Spinal cord (tissue), 10 donors: Measurements from ENCODE around the gene CACNA1D. TPM values are rescaled to one million over a fixed set of nuclear protein-coding genes. Genes with fewer than 3 reads are reported as not detected.

ENCODE experiments used
- DNase-seq, 6 donors: peaks; one replicate each; pipeline versions ENCODE4 v3.0.0 to v3.0.0-alpha.2; 2013 to 2015; ENCODE audit warnings: low spot score in 6 of 6, low read depth in 4 of 6
- H3K27ac ChIP-seq: one replicate; pipeline ENCODE4 v1.5.1; 2013; ENCODE audit warnings: low read depth, low read length, control low read depth
- H3K27me3 ChIP-seq: one replicate; pipeline ENCODE4 v1.6.1; 2013; ENCODE audit warnings: low read length; ENCODE audit not compliant: control insufficient read depth, insufficient read depth
- H3K36me3 ChIP-seq: one replicate; pipeline ENCODE4 v1.6.1; 2013; ENCODE audit warnings: low read length; ENCODE audit not compliant: control insufficient read depth, insufficient read depth
- H3K4me1 ChIP-seq: one replicate; pipeline ENCODE4 v1.6.1; 2013; ENCODE audit warnings: low read length; ENCODE audit not compliant: control insufficient read depth, insufficient read depth
- H3K4me3 ChIP-seq: one replicate; pipeline ENCODE4 v1.5.1; 2013; ENCODE audit warnings: low read depth, low read length, control low read depth
- H3K9me3 ChIP-seq: one replicate; pipeline ENCODE4 v1.6.1; 2013; ENCODE audit warnings: low read length; ENCODE audit not compliant: control insufficient read depth, insufficient read depth
- WGBS: methylation state at CpG from one replicate; pipeline ENCODE4 v1.1.5; 2013; ENCODE audit warnings: missing lambda C conversion rate; ENCODE audit not compliant: insufficient coverage; 5-methylcytosine and 5-hydroxymethylcytosine counted together
- polyA plus RNA-seq, 2 donors: library from polyadenylated mRNA; unstranded; fragments of 120-200 nt; gene quantifications; one replicate each; pipeline ENCODE4 v1.2.1, GENCODE V29; 2013; ENCODE audit not compliant: insufficient read length in 2 of 2
- total RNA-seq, 2 donors: library from RNA; depleted of rRNA in 1 of 2; stranded (reverse); fragments of 120-200 nt in 1 of 2; fragments of >200 nt in 1 of 2; gene quantifications; one replicate each; pipeline versions ENCODE4 v1.2.3 to v1.2.4, GENCODE V29; 2013 to 2014
- donor health status: healthy.

Gene CACNA1D
- total and polyA plus RNA-seq, 4 donors = 14.1 to 37.5 (median 24.4) TPM

GRCh38 chr3:53729618-53730017 is 235.2 kb downstream of the CACNA1D start:
- H3K4me3 ChIP-seq = no peak overlapping the region
- DNase-seq = peak in 1 of 6 donors; percentile 64
- no peaks in the 10 kb centered on the region for H3K27me3 ChIP-seq
- H3K27ac ChIP-seq = peak overlapping the region; percentile 25
- no CpG with 5 or more reads among the region's 2 CpGs for WGBS
- H3K4me1 ChIP-seq = peaks cover 23% of the 10 kb centered on the region
- H3K36me3 ChIP-seq = peaks cover 7% of the 10 kb centered on the region
- H3K9me3 ChIP-seq = no peaks in the 10 kb centered on the region

GRCh38 chr3:53730576-53730975 is 236.2 kb downstream of the CACNA1D start:
- WGBS = 20% methylated on average over 7 of the region's 8 CpGs
- H3K36me3 ChIP-seq = peaks cover 14% of the 10 kb centered on the region
- peak in 5 of 6 donors; percentile 72 to 96 (median 81) for DNase-seq
- H3K9me3 ChIP-seq = no peaks in the 10 kb centered on the region
- H3K27me3 ChIP-seq = no peaks in the 10 kb centered on the region
- no peak overlapping the region for H3K4me3 ChIP-seq
- peaks cover 23% of the 10 kb centered on the region for H3K4me1 ChIP-seq
- peak overlapping the region; percentile 10 for H3K27ac ChIP-seq

- no peaks in the 10 kb centered on the region for H3K27me3 ChIP-seq
- no peaks in the 10 kb centered on the region for H3K9me3 ChIP-seq
- DNase-seq = no peak
- H3K4me3 ChIP-seq = no peak overlapping the region
- H3K27ac ChIP-seq = no peak overlapping the region
- 95% methylated on average over 11 of the region's 16 CpGs for WGBS
- H3K4me1 ChIP-seq = peaks cover 23% of the 10 kb centered on the region
- H3K36me3 ChIP-seq = peaks cover 16% of the 10 kb centered on the region
Measured at GRCh38 chr3:53731934-53732624, 237.7 kb downstream of the CACNA1D start.

- peak in 1 of 6 donors; percentile 66 for DNase-seq
- WGBS = no CpG with 5 or more reads among the region's 1 CpG
Measured at GRCh38 chr3:53733446-53733845, 239.0 kb downstream of the CACNA1D start.

GRCh38 chr3:53739966-53740365 is 245.6 kb downstream of the CACNA1D start:
- Histone ChIP-seq H3K36me3 (peaks cover 8% of the 10 kb centered on the region), H3K4me3 (no peak overlapping the region), H3K27ac (no peak overlapping the region), H3K27me3 (no peaks in the 10 kb centered on the region), H3K9me3 (no peaks in the 10 kb centered on the region), H3K4me1 (no peaks in the 10 kb centered on the region)
- DNase-seq = no peak
- 72% methylated on average over 2 of the region's 4 CpGs for WGBS

More at GRCh38 chr3:53733446-53733845, 239.0 kb downstream of the CACNA1D start:
- H3K36me3 ChIP-seq = peaks cover 16% of the 10 kb centered on the region
- no peaks in the 10 kb centered on the region for H3K27me3 ChIP-seq
- H3K27ac ChIP-seq = no peak overlapping the region
- no peak overlapping the region for H3K4me3 ChIP-seq
- H3K4me1 ChIP-seq = peaks cover 23% of the 10 kb centered on the region
- H3K9me3 ChIP-seq = no peaks in the 10 kb centered on the region

- DNase-seq = no peak
- Histone ChIP-seq H3K4me3 (no peak overlapping the region), H3K27me3 (no peaks in the 10 kb centered on the region), H3K27ac (no peak overlapping the region), H3K36me3 (peaks cover 4% of the 10 kb centered on the region), H3K4me1 (no peaks in the 10 kb centered on the region), H3K9me3 (no peaks in the 10 kb centered on the region)
- 96% methylated on average over 3 of the region's 4 CpGs for WGBS
Measured at GRCh38 chr3:53740956-53741355, 246.5 kb downstream of the CACNA1D start.

DNA sequence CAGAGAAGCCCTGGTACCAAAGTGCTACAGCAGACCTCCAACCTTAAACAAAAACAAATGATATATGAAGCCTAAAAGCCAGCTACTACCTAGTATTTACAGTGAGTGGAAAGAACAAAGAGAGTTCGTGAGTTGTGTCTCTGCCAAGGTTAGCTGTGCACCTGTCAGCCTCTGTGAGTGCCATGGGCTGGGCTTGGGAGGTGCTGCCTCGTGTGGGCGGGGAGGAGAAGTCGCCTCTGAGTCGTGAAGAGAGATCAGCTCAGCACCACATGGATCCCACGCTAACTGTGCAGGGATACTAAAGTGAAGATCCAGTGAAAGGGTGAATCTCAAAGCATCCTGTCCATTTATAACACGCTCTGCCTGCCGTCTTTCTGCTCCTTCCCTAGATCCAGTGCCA is 249.9 kb downstream of the CACNA1D start:
- H3K27me3 ChIP-seq = no peaks in the 10 kb centered on the region
- WGBS = 75% methylated on average over 6 of the region's 8 CpGs
- peaks cover 18% of the 10 kb centered on the region for H3K36me3 ChIP-seq
- no peaks in the 10 kb centered on the region for H3K4me1 ChIP-seq
- H3K9me3 ChIP-seq = no peaks in the 10 kb centered on the region
- no peak for DNase-seq
- H3K4me3 ChIP-seq = no peak overlapping the region
- no peak overlapping the region for H3K27ac ChIP-seq

- WGBS = 100% methylated on average over 4 of the region's 4 CpGs
Measured at GRCh38 chr3:53747559-53747958, 253.1 kb downstream of the CACNA1D start.

GRCh38 chr3:53748512-53749271 is 254.3 kb downstream of the CACNA1D start:
- no peak for DNase-seq
- peaks cover 4% of the 10 kb centered on the region for H3K4me1 ChIP-seq
- 80% methylated on average over 5 of the region's 8 CpGs for WGBS
- H3K27me3 ChIP-seq = no peaks in the 10 kb centered on the region
- no peak overlapping the region for H3K4me3 ChIP-seq
- no peaks in the 10 kb centered on the region for H3K9me3 ChIP-seq
- H3K27ac ChIP-seq = no peak overlapping the region
- H3K36me3 ChIP-seq = peaks cover 41% of the 10 kb centered on the region

More at GRCh38 chr3:53747559-53747958, 253.1 kb downstream of the CACNA1D start:
- Histone ChIP-seq H3K4me1 (peaks cover 4% of the 10 kb centered on the region), H3K9me3 (no peaks in the 10 kb centered on the region), H3K27me3 (no peaks in the 10 kb centered on the region), H3K4me3 (no peak overlapping the region), H3K27ac (no peak overlapping the region), H3K36me3 (peaks cover 41% of the 10 kb centered on the region)
- DNase-seq = no peak
